Lower leg skin (tissue), 3 donors: ENCODE data around the gene POGK.
"Not testable (repeated sequence)": the region's sequence is repeated elsewhere in the genome, so short reads cannot be mapped to it uniquely, and the experiment has no call there.

Source experiments
- CTCF ChIP-seq, 3 donors: fragments of 450-650 bp; IDR thresholded peaks; one replicate each; pipeline ENCODE4 v1.5.1; 2016; ENCODE audit warnings: antibody characterized with exemption in 3 of 3, mild to moderate bottlenecking in 3 of 3, moderate library complexity in 2 of 3
- POLR2A ChIP-seq, 2 donors: fragments of 450-650 bp; IDR thresholded peaks; one replicate each; pipeline ENCODE4 v1.6.1; 2016 to 2017; ENCODE audit warnings: antibody characterized with exemption in 2 of 2, mild to moderate bottlenecking in 1 of 2, moderate library complexity in 1 of 2

GRCh38 chr1:166829762-166830161 is 9.5 kb upstream of the POGK start:
- not testable (repeated sequence) for TF ChIP-seq CTCF, POLR2A (IDR thresholded peaks at IDR 0.05)
